GM12875 (cell line): Measurements from ENCODE around the gene RSPH6A.
A peak's percentile ranks its signal among the peaks of the same experiment; 100 is the strongest.

Experiments
- H3K4me3 ChIP-seq: one replicate; pipeline ENCODE4 v1.5.1; 2011; ENCODE audit warnings: low read depth, low read length, control low read depth
- TF ChIP-seq, protein P1 (sequence below): IDR thresholded peaks from 2 replicates; pipeline ENCODE4 v1.5.1; 2011; ENCODE audit warnings: low read depth, mild to moderate bottlenecking, control low read depth, inconsistent platforms, low read length, moderate library complexity, borderline replicate concordance; ENCODE audit not compliant: insufficient read depth

RSPH6A gene

DNA sequence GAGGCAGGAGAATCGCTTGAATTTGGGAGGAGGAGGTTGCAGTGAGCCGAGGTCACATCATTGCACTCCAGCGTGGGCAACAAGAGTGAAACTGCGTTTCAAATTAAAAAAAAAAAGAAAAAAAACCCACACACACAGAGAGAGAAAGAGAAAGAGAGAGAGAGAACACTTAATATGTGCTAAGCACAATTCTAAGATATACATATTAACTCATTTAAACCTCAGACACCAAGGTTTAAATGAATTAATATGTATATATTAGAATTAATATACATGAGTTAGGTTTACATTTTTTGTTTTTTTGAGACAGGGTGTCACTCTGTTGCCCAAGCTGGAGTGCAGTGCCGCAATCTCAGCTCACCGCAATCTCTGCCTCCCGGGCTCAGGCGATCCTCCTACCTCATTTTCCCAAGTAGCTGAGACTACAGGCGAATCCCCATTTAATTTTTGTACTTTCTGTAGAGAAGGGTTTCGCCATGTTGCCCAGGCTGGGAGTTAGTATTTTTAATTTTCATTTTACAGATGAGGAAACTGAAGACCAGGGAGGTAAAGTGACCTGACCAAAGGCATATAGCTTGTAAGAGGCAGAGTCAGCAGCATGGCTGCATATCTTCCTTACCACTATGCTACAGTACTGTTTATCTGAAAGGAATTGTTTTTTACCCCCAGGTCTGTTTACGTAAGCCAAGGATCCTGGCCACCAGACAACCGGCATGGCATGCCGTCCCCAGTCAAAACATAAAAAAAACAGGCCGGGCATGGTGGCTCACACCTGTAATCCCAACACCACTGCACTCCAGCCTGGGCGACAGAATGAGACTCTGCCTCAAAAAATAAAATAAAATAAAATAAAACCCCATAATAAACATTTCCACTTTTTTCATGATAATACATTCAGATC, 45.5 kb upstream of the RSPH6A start:
- TF ChIP-seq, protein P1, sequence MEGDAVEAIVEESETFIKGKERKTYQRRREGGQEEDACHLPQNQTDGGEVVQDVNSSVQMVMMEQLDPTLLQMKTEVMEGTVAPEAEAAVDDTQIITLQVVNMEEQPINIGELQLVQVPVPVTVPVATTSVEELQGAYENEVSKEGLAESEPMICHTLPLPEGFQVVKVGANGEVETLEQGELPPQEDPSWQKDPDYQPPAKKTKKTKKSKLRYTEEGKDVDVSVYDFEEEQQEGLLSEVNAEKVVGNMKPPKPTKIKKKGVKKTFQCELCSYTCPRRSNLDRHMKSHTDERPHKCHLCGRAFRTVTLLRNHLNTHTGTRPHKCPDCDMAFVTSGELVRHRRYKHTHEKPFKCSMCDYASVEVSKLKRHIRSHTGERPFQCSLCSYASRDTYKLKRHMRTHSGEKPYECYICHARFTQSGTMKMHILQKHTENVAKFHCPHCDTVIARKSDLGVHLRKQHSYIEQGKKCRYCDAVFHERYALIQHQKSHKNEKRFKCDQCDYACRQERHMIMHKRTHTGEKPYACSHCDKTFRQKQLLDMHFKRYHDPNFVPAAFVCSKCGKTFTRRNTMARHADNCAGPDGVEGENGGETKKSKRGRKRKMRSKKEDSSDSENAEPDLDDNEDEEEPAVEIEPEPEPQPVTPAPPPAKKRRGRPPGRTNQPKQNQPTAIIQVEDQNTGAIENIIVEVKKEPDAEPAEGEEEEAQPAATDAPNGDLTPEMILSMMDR = no peak
- H3K4me3 ChIP-seq = no peak overlapping the region

DNA sequence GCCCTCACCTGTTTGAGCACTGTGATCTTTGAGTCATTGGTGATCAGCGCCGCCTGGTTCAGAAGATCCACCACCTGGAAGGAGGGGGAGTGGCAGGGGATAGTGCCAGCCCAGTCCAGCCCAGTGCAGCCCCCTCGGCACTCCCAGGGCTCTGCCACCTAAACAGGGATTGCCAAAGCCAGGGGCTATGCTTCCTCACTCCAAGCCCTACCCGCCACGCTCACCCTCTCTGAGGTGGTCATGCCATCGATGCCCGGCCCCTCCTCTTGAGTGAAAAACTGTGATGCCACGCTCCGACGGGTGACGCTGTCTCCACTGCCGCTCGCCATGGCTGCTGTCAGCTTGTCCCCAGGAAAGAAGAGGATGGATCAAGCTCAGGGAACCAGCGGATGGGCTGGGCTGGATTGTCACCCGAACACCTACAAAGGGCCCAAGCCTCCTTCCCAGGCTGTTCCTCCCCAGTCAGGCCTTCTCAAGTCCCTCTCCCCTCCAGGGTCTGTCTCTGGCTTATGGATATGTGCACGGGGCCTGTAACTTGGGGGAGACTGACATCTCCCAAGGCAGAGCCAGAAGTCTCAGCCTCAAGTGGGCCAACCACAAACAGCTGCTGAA, 39.2 kb upstream of the RSPH6A start:
- no peak overlapping the region for H3K4me3 ChIP-seq
- TF ChIP-seq, protein P1 = no peak

DNA sequence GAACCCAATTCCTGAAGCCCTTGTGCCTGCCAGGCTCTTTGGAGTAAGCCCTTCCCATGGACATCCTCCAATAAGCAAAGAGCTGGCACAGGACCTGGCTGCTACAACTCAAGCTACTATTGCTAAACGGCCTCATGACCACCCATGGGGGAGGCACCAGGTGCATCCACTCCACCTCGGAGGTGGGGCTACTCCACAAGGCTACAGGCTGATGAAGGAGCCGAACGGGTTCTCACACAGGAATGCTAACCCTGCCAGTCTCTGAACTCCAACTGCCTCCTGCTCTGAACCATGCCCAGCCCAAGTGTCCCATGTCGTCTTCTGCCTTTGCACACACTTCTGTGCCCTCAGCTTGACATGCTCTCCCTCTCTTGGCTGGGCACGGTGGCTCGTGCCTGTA, 37.9 kb upstream of the RSPH6A start:
- no peak overlapping the region for H3K4me3 ChIP-seq
- TF ChIP-seq, protein P1 = no peak

DNA sequence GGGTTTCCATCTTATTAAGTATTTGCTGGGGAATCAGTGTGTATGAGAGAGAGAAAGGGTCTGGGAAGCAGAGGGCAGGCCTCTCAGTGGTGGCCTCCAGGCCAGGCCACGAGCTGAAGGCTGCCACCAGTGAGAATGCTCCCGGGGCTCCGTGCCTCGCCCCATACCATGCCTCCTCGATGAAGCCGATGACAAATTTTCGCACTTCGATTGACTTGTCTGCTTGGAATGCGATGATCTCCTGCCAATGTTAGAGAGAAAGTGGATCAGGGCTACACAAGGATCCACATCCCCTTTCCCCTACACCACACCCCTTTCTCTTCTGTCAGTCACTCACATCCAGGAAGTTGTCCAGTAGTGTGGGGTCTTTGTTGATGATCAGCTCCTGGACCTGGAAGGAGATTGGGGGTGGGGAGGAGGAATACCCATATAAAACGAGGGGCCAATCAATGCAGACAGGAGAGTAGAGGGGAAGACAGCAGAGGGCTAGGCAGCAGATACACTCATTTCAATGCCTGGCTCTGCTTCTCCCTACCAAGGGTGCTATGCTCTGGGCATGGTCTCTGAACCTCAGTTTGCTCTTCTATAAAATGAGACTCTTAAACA, 37.1 kb upstream of the RSPH6A start:
- no peak overlapping the region for H3K4me3 ChIP-seq
- TF ChIP-seq, protein P1 = no peak

DNA sequence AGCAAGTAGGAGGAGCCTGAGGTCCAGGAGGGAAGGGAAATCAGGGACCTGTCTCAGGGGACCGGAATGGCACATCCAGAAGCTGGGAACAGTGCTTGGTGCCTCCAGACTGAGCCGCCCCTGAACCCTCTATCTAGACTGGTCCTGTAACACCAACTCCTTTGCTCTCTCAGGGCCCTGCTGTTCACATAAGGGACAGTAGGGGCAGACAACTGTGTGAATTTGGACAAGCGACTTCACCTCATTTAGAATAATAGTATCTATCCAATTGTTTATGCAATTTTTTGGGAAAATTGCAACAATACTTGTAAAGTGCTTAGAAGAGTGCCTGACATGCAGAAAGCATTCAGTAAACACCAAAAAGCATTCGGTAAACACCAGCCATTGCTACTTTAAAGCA, 33.8 kb upstream of the RSPH6A start:
- TF ChIP-seq, protein P1 = peak; percentile 38; the same call in 1 of the 2 replicates
- H3K4me3 ChIP-seq = no peak overlapping the region

DNA sequence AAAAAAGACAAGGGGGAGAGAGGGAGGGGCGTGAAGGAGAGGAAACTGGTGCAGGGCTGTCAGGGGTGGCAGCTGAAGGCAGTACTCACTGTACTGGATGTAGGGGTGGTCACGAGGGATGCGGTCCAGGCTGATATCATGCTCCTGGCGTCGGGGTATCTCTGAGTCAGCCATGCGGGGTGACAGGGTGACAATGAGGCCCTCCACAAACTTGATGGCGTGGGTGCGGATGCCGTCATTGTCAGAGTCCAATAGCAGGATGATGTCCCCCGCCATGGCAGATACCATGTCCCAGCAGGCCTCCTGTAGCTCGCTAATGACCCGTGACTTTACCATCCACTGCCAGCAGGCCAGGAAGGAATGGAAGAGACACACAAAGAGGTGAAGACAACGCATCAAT, 32.6 kb upstream of the RSPH6A start:
- H3K4me3 ChIP-seq = no peak overlapping the region
- TF ChIP-seq, protein P1 = no peak
